Astrocyte of the hippocampus (primary cell): Measurements from ENCODE around the gene GOT1.

Source experiments
- DNase-seq: peaks from one replicate; pipeline ENCODE4 v3.0.0; 2011; ENCODE audit warnings: low read depth, low spot score

GOT1 gene

DNA sequence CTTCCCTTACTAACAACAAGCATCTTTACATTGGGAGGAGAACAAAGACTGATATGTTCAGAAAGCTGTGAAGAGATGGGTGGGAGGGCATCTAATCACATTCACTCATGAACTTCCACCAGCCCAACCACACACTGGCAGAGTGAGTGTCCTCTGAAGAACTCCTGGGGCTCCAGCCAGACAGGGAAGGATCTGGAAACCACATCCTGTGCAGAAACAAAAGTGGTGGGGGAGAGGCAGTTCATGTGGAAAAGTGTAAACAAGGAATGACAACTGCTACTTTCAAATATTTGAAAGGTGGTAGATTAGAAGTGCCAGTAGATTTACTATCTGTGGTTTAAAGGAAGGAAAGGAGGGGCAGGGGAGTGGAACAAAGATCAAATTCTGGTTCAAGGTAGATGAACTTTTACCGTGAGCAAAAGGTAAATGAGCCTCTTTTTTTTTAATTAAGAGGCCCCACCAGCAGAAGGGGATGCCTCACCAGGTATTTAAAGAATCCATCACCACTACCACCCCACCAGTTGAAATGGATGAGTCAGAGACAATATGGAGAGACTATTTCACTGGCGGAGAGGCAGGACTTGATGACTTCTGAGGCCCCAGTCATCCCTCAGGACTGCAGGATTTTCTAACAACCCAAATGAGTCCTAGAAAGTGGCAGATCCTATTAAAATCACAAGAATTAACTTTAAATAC is 34.5 kb downstream of the GOT1 start:
- DNase-seq: peak; percentile 88

DNA sequence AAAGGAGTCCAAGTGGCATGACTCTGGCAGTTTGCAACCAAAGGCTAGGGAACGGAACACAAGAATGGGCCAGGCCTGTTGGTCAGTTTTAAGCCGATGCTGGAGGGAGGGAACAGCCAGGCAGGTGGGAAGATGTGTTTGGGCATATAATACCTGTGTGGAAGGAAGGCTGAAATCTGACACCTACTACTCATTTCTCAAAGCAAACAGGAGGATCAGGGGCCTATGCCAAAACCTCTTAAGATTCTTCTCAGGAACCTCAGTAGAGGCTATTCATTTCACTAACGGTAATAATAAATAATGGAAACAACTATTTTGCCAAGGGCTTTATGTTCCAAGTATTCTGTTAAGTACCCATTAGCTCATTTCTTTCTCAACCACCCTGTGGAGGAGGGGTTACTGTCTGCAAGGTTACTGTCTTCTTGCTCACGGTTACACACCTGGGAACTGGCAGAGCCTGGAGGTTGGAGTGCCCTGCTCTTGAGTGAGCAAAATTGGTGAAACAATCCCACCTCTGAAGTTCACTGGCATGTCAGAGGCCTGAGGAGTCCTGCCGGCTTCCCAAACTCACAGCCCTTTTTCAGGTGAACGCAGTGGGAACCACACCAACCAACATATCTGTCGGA is 35.5 kb downstream of the GOT1 start:
- DNase-seq: no peak

DNA sequence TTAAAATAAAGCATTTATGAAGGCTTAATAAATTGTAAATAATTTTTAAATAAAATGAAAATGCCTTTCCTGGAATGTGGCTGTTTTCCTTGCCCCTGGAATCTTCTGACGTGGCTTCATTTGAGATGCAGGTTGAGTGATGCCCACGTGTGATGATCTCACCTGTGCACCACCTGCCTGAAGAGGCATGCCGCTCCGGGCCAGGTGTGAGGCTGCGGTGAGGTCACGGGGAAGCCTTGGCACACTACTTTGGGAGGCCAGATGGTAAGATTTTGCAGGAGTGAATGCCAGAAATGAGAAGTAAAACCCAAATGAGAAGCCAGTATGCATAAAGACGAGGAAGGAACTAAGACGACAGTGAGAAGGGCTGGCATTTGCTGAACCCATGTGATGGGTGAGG is 36.2 kb downstream of the GOT1 start:
- DNase-seq: no peak

DNA sequence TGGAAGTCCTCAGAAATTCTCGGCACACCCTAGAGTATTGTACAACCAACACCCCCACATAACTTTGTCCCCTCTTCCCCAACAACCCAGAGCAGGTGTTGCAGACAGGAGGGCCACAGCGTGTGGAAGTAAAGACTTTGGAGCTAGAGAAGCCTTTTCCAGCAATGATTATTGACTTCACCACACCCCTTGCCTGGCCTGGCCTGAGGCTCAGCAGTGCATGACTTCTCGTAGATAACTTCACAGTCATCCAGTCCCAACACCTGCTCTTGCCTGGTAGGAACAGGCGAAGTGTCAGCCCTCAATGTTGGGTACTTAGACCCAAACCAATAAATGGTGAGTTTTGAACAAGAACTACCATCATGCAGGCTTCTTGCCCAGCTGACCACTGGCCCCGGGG is 36.7 kb downstream of the GOT1 start:
- DNase-seq: no peak

DNA sequence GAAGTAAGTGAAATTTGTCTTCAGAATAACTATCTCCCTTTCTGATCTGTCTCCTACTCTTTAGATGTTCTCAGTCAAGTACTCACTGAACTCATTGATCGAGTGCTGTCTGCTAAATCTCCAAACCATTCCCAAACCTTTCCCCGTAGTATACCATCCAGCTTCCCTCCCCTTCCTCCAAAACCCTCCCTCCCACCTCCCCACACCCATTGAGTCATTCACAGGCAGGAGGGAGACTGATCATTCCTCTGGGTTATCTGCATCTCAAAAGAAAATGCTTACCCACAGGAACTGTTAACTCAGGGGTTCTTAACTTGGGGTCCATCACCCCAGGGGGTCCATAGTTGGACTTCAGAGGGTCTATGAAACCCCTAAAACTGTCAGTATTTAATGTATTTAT is 37.4 kb downstream of the GOT1 start:
- peak; percentile 39 for DNase-seq

DNA sequence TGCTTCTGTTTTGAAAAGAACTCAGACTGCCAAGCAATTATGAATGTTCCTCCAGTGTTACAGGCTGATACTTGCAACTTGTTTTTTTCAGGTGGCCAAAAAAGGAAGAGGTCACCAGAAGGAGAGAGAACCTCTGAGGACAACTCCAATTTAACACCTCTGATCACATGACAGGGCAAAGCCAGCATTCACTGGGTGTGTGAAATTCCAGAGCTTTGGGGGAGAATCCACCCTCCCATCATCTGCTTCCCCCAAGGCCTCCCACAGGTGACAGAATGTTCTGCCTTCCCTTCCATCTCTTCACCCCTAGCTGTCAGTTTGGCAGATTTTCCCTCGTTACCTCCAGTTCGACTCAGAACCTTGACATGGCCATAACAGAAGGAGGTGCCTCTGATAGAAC is 39.1 kb downstream of the GOT1 start:
- DNase-seq: no peak

DNA sequence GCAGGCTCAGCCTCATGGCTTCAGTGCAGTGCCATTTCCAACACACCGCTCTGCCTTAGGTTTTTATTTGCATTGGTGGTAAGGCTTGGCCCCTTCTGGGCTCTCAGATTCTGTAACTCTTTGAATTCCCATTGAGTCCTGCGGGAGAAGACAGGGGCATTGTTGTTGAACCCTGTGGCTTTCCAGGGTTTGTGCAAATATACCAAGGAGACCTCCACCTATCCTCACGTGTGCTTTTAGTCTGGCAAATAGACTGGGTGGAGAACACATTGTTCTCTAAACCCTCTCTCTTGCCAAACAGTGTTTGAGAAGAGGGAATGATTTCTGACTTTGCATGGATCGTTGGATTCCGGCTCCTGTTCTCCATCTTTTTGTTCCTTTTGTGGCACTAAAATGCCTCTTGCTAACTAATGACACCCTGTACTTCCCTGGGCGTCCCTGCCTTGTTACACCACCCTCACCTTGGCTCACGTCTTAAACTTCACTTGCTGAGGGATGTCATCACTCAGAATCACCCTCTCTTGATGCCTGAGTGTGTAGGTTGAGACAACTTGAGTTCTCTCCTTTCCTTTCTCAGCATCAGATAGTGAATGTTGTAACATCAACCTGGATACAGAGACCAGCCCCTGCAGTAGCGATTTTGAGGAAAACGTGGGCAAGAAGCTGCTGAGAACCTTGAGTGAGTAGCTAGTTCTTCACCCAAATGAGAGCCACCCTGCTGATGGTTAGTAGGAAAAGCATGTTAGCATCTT is 40.5 kb downstream of the GOT1 start:
- DNase-seq: no peak

DNA sequence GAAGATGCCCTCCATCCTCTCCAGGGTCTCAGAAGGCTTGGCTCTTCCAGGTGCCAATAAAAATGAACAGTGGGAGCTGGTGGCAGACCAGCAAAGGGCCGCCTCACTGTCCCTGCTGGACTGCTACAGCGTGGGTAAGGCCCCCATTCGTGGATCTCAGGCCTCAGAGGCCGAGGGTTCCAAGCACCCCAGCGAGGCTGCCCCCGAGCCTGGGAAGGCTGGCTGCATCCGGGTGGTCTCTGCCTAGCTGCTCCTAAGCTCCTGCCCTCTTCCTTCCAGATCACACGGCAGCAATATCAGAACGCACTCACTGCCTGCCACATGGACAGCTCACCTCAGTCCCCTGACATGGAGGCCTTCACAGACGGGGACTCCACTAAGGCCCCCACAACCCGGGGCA is 42.9 kb downstream of the GOT1 start:
- no peak for DNase-seq

DNA sequence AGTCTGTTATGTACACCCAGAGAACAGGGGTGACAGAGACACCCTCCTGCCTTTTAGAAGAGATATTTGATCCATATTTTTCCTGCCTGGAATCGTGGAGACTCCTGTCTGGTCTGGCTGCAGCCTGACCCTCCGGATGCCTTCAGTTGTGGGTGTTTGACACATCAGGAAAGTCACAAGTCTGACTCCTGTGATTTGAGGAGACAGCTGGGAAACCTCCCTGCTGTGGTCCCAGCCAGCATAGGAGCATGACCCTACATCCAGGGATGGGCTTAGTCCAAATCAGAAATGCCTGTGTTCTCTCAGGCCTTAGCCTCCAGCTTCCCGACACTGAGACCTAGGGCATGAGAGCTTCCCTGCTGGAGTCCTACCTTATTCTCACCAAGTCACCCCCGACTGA is 43.4 kb downstream of the GOT1 start:
- no peak for DNase-seq

DNA sequence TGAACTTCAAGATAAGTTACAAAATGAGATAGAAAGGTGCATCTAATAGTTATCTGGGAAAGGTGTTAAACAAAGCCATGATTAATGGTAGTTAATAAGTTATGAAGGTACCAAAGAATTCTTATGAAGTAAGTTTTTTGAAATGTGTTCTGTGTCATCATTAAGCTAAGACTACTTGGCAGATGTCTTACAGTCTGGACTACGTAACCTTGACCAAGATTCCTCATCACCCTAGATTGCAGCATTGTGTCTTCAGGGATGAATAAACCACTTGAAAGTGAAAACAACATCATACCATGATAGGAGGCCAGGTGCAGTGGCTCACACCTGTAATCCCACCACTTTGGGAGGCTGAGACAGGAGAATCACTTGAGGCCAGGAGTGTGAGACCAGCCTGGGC is 48.2 kb downstream of the GOT1 start:
- no peak for DNase-seq

DNA sequence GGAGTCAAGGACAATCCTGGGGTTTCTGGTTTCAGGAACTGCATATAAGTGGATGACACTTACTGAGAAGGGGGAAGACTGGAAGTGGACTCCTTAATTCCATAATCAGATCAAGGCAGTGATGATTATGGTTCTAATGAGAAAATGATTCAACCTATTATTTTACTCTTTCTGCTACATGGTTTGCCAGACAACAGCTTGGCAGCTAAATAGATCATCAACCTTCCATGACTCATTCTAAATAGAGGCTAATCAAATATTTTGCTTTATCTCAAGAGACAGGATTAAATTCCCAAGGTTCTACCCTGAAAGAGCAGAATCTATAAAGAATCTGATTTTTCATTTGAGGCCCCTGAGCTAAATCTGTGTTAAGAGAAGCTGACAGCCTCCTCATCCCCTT is 55.0 kb downstream of the GOT1 start:
- DNase-seq: no peak

DNA sequence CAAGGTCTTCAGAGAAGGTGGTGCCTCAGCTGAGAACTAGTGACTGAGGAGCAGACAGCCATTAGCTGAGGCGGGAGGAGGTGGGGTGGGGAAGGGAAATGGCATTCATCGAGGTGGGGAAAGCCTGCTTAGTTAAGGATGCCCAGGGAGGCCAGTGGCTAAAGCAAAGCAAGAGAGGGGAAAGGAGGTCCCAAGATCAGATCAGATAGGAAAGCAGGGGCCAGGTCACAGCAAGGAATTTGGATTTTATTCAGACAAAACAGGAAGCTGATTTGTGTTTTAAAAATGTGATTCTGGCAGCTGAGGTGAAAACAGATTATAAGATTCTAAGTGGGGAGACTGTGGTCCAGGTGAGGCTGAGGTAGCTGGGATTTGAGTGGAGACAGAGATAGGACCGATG is 55.5 kb downstream of the GOT1 start:
- no peak for DNase-seq

DNA sequence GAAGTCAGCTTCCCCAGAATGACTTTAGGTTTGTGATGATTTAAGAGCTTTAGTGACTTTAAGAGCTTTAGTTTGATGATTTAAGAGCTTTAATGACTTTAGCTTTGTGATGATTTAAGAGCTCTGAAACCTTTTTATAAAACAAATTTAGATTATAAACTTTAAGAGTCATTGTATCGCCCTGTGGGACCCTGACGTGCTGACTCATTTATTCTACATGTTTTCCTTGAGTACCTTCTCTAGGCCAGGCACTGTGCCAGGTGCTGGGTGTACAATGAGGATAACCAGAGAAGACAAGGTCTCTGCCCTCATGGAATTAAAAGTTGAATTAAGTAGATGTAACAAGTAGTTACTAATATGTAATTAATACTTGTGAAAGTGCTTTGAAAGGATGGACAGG is 55.9 kb downstream of the GOT1 start:
- peak; percentile 42 for DNase-seq

DNA sequence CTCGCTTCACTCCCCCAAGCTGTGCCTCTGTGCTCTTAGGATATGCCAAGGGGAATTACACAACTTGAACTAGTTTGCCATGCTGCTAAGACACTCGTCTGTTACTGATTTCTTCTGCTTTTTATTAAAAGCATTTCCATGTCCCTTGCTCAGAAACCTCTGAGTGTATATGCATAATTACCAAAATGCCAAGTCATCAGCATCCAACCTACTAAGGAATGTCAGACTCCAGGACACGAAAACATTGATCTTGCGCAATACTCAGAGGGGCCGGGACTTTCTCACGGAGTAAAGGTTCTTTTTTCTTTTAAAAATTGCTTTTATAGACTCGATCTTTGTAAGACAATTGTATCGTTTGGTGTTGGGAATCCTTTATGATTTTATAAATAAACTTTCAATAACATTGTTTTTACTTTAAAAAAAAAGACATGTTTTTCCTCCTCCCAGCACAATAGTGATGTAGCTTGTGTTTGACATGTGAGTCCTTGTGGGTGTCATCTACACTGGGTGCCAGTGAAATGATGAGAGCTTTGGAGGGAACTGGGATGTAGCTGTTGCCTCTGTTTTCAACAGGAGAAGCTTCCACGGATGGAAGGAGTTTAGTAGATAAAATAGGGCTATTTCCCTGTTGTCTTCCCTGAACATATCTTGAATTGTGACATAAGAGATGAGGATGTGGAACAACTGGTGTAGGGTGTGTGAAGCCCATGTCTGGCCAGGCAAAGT is 57.7 kb downstream of the GOT1 start:
- peak; percentile 48 for DNase-seq

DNA sequence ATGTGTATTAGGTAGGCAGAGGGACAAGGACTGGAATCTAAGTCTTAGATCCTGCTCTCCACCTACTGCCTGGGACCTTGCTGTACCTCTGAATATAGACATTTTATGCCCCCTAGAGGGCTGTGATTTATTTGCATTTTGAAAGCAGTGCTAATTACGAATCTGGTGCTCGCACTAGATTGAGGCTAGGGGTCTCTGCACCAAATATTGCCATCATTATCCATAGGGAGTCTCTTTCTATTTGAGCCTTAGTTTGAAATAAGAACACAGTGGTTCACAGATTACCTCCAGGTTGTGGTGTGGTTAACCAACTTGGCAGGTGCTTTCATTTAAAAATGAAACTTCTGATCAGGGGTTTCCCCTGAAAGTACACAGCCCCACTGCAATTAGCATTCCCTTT is 59.4 kb downstream of the GOT1 start:
- DNase-seq: peak; percentile 63

DNA sequence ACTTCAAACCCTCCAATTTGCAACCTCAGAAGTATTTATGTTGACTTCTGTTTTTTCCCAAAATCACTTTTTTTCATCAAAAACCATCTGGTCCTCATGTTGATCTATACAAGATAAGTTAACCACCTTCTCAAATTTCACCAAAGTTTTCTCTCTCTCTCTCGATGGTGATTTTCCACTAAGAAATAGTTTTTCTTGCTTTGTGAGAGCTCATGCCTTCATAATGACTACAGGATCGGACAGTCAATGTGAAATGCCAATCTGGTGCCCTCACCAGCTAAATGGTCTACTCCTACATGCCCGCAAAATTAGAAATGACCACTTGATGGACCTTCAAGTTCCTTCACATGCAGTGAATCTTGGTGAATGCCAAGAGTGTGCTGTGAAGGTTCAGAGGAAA is 60.9 kb downstream of the GOT1 start:
- peak; percentile 60 for DNase-seq

DNA sequence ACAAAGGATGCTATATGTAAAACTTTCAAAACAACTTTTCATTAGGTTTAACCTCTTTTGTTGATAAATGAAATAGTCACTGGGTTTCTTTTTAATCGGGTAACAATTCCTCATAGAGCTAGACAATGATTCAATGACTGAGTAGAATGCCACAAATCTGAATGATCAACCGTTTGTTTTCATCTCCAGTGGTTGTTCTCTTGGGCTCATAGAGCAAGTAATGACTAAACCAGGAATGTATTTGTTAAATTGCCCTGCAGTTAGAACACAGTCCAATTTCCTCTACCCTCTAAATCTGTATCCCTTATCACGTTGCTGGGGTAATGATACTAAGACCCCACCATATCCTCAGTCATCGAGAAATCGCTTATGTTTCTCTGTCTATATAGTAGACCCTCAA is 61.3 kb downstream of the GOT1 start:
- peak; percentile 56 for DNase-seq

DNA sequence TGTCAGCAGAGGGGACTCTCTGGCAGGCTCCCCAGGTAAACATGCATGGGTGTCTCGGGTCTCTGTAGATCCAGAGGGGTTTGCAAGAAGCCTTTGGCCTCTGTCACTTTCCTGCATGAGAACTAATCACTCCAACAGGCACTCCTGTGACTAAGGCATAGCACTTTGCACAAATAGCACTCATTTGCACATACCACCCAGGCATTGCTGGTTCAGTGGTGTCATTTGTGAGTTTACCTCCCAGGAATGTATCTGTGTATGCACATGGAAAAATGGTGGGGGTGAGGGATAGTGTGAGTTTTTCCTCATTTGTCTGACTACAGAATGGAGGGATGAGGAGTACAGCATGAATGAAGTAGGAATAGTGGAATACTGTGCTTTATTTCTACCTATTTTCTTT is 61.8 kb downstream of the GOT1 start:
- peak; percentile 73 for DNase-seq

DNA sequence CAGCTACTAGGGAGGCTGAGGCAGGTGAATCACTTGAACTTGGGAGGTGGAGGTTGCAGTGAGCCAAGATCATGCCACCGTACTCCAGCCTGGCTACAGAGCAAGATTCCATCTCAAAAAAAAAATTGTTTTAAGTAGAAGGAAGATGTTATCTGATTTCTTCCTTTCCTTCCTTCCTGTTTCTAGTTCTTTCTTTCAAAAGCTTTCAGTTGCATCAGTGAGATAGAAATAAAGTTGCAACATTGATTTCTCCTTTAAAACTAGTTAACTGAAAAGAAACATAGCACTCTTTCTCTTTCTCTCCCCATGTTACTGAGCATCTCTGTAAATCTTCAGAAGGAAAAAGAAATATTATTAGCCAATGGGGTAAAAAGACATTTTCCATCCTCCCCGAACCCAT is 63.8 kb downstream of the GOT1 start:
- no peak for DNase-seq

DNA sequence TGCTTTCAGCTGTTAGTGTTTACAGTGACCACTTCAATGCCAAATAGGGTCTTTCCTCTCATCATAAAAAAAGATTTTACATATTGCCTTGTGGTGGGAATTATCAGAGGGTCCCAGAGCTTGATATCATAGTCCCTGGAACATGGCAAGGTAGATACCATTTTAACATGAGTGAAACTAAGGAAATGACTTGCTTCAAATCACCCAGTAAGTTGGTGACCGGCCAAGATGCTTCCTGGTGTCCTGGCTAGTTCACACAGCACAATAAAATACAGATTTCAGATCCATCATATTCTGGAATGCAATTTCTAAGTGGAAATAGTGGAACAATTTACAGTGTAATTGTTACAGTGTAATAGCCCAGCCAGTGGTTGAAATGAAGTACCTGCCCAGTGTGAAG is 64.7 kb downstream of the GOT1 start:
- no peak for DNase-seq

DNA sequence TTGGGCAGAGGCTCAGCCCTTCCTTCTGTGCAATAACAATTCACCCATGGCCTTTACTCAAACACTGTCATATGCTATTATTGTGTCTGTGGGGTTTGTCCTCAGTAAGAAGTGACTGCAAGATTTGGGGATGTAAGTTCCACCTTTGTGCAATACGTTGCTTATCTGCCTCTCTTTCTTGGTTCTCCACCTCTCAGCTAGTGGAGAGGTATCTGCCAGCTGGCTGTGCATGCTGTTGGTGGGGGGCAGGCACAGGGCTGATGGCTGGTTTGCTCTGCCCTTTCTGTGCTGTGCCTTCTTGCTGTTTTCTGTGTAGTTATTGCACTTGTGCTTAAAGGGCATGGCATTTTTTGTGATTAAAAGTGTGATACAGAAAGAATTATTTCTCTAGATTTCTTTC is 65.1 kb downstream of the GOT1 start:
- DNase-seq: no peak

DNA sequence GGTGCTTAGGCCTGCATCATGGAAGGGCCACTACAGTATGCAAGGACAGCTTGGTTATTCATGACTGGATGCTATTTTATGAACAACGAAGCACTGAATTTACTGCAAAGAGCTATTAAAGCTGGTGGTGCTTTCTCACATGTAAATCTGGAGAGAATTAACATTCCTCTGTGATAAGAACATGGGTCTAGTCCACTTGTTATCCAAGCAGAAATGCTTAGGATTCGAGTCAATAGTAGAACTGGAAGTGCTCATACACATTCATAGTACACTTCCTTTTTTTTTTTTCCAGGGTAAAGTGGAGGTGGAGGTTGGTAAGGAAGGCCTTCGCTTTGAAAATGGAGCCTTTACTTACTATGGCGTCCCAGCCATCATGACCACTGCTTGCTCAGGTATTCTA is 66.3 kb downstream of the GOT1 start:
- DNase-seq: peak; percentile 37
